Activated T-helper 17 cell treated with anti-CD3 and anti-CD28 coated beads, Interleukin-2, amount 50 U/mL, for 72 hours (primary cell): ENCODE measurements around the gene SMAP1. TPM values are rescaled to one million over a fixed set of nuclear protein-coding genes. Genes with fewer than 3 reads are reported as not detected.

ENCODE experiments used
- ATAC-seq: fragments of 150-1000 bp; cut with Tn5 transposase; replicated peaks from 2 replicates; pipeline ENCODE4 v1.10.0; 2021; ENCODE audit warnings: mild to moderate bottlenecking, moderate library complexity
- H3K27ac Mint-ChIP-seq: one replicate; pipeline ENCODE4 v1.8.0; 2022; ENCODE audit warnings: mixed read lengths
- H3K27me3 Mint-ChIP-seq: one replicate; pipeline ENCODE4 v1.8.0; 2022; ENCODE audit warnings: mixed read lengths
- H3K36me3 Mint-ChIP-seq: one replicate; pipeline ENCODE4 v1.8.0; 2022; ENCODE audit warnings: low read depth, mild to moderate bottlenecking, mixed read lengths
- H3K4me1 Mint-ChIP-seq: one replicate; pipeline ENCODE4 v1.8.0; 2022; ENCODE audit warnings: mixed read lengths
- H3K4me3 Mint-ChIP-seq: one replicate; pipeline ENCODE4 v1.8.0; 2022; ENCODE audit warnings: mild to moderate bottlenecking, mixed read lengths
- H3K9me3 Mint-ChIP-seq: one replicate; pipeline ENCODE4 v1.8.0; 2022; ENCODE audit warnings: mixed read lengths
- total RNA-seq, 2 donors: library from RNA; stranded (reverse); gene quantifications; one replicate each; pipeline ENCODE4 v1.2.3, GENCODE V29; 2022

The SMAP1 gene
- total RNA-seq, 2 donors from 2014 or later: 24.0 to 39.5 TPM

GRCh38 chr6:70820778-70821177 is 153.1 kb downstream of the SMAP1 start:
- Mint-ChIP-seq H3K27ac (no peak overlapping the region), H3K4me3 (no peak overlapping the region), H3K9me3 (no peaks in the 10 kb centered on the region), H3K27me3 (no peaks in the 10 kb centered on the region), H3K36me3 (peaks cover 24% of the 10 kb centered on the region), H3K4me1 (no peaks in the 10 kb centered on the region)
- no peak for ATAC-seq

- no peak overlapping the region for H3K27ac Mint-ChIP-seq
- no peaks in the 10 kb centered on the region for H3K4me1 Mint-ChIP-seq
- H3K27me3 Mint-ChIP-seq: no peaks in the 10 kb centered on the region
- peaks cover 24% of the 10 kb centered on the region for H3K36me3 Mint-ChIP-seq
- H3K9me3 Mint-ChIP-seq: no peaks in the 10 kb centered on the region
- no peak overlapping the region for H3K4me3 Mint-ChIP-seq
- no peak for ATAC-seq
Measured at GRCh38 chr6:70821751-70822150, 154.1 kb downstream of the SMAP1 start.

GRCh38 chr6:70823651-70824050 is 156.0 kb downstream of the SMAP1 start:
- peaks cover 24% of the 10 kb centered on the region for H3K36me3 Mint-ChIP-seq
- no peak overlapping the region for H3K27ac Mint-ChIP-seq
- no peaks in the 10 kb centered on the region for H3K27me3 Mint-ChIP-seq
- no peak overlapping the region for H3K4me3 Mint-ChIP-seq
- H3K4me1 Mint-ChIP-seq: peaks cover 5% of the 10 kb centered on the region
- no peaks in the 10 kb centered on the region for H3K9me3 Mint-ChIP-seq
- no peak for ATAC-seq

- Mint-ChIP-seq H3K27me3 (no peaks in the 10 kb centered on the region), H3K36me3 (peaks cover 12% of the 10 kb centered on the region), H3K4me1 (peaks cover 8% of the 10 kb centered on the region), H3K4me3 (no peak overlapping the region), H3K27ac (no peak overlapping the region), H3K9me3 (no peaks in the 10 kb centered on the region)
- no peak for ATAC-seq
Measured at GRCh38 chr6:70831427-70831826, 163.7 kb downstream of the SMAP1 start.

- Mint-ChIP-seq H3K4me3 (no peak overlapping the region), H3K9me3 (no peaks in the 10 kb centered on the region), H3K27me3 (no peaks in the 10 kb centered on the region), H3K27ac (no peak overlapping the region), H3K4me1 (peaks cover 4% of the 10 kb centered on the region), H3K36me3 (peaks cover 31% of the 10 kb centered on the region)
- ATAC-seq: no peak
Measured at GRCh38 chr6:70834520-70834919, 166.8 kb downstream of the SMAP1 start.

- H3K27ac Mint-ChIP-seq: no peak overlapping the region
- peaks cover 37% of the 10 kb centered on the region for H3K36me3 Mint-ChIP-seq
- H3K4me3 Mint-ChIP-seq: no peak overlapping the region
- H3K27me3 Mint-ChIP-seq: no peaks in the 10 kb centered on the region
- H3K4me1 Mint-ChIP-seq: peaks cover 4% of the 10 kb centered on the region
- H3K9me3 Mint-ChIP-seq: no peaks in the 10 kb centered on the region
- ATAC-seq: no peak
Measured at GRCh38 chr6:70838907-70839285, 171.2 kb downstream of the SMAP1 start.

- H3K36me3 Mint-ChIP-seq: peaks cover 35% of the 10 kb centered on the region
- H3K4me1 Mint-ChIP-seq: peaks cover 4% of the 10 kb centered on the region
- H3K27ac Mint-ChIP-seq: no peak overlapping the region
- ATAC-seq: peak; percentile 53
- no peaks in the 10 kb centered on the region for H3K9me3 Mint-ChIP-seq
- no peaks in the 10 kb centered on the region for H3K27me3 Mint-ChIP-seq
- H3K4me3 Mint-ChIP-seq: no peak overlapping the region
Measured at GRCh38 chr6:70839286-70840266, 171.9 kb downstream of the SMAP1 start.

- Mint-ChIP-seq H3K9me3 (no peaks in the 10 kb centered on the region), H3K27me3 (no peaks in the 10 kb centered on the region), H3K36me3 (peaks cover 44% of the 10 kb centered on the region), H3K4me3 (no peak overlapping the region), H3K4me1 (peaks cover 6% of the 10 kb centered on the region), H3K27ac (no peak overlapping the region)
- ATAC-seq: no peak
Measured at GRCh38 chr6:70841112-70841511, 173.4 kb downstream of the SMAP1 start.

- H3K4me1 Mint-ChIP-seq: peaks cover 6% of the 10 kb centered on the region
- no peak overlapping the region for H3K27ac Mint-ChIP-seq
- H3K27me3 Mint-ChIP-seq: no peaks in the 10 kb centered on the region
- ATAC-seq: no peak
- no peaks in the 10 kb centered on the region for H3K9me3 Mint-ChIP-seq
- H3K36me3 Mint-ChIP-seq: peaks cover 39% of the 10 kb centered on the region
- no peak overlapping the region for H3K4me3 Mint-ChIP-seq
Measured at GRCh38 chr6:70842541-70842940, 174.9 kb downstream of the SMAP1 start.

GRCh38 chr6:70843328-70843918 is 175.7 kb downstream of the SMAP1 start:
- ATAC-seq: no peak
- H3K4me3 Mint-ChIP-seq: no peak overlapping the region
- H3K27me3 Mint-ChIP-seq: no peaks in the 10 kb centered on the region
- H3K36me3 Mint-ChIP-seq: peaks cover 35% of the 10 kb centered on the region
- H3K27ac Mint-ChIP-seq: no peak overlapping the region
- H3K4me1 Mint-ChIP-seq: peaks cover 6% of the 10 kb centered on the region
- no peaks in the 10 kb centered on the region for H3K9me3 Mint-ChIP-seq

GRCh38 chr6:70844301-70844700 is 176.6 kb downstream of the SMAP1 start:
- no peak for ATAC-seq
- Mint-ChIP-seq H3K9me3 (no peaks in the 10 kb centered on the region), H3K4me3 (no peak overlapping the region), H3K4me1 (peaks cover 6% of the 10 kb centered on the region), H3K27ac (no peak overlapping the region), H3K27me3 (no peaks in the 10 kb centered on the region), H3K36me3 (peaks cover 33% of the 10 kb centered on the region)

GRCh38 chr6:70846207-70846835 is 178.6 kb downstream of the SMAP1 start:
- no peaks in the 10 kb centered on the region for H3K9me3 Mint-ChIP-seq
- no peak overlapping the region for H3K27ac Mint-ChIP-seq
- no peaks in the 10 kb centered on the region for H3K27me3 Mint-ChIP-seq
- ATAC-seq: no peak
- H3K4me3 Mint-ChIP-seq: no peak overlapping the region
- peaks cover 26% of the 10 kb centered on the region for H3K36me3 Mint-ChIP-seq
- H3K4me1 Mint-ChIP-seq: peaks cover 6% of the 10 kb centered on the region

GRCh38 chr6:70847106-70848084 is 179.7 kb downstream of the SMAP1 start:
- Mint-ChIP-seq H3K4me1 (peaks cover 6% of the 10 kb centered on the region), H3K4me3 (no peak overlapping the region), H3K27ac (no peak overlapping the region), H3K9me3 (no peaks in the 10 kb centered on the region), H3K36me3 (peaks cover 28% of the 10 kb centered on the region), H3K27me3 (no peaks in the 10 kb centered on the region)
- ATAC-seq: no peak
